Mesendoderm (in vitro differentiated cells): ENCODE data around the gene NTRK3.

ENCODE experiments used
- DNase-seq: peaks from one replicate; pipeline ENCODE4 v3.0.0; 2013
- H2AK5ac ChIP-seq: 2 replicates; pipeline ENCODE4 v1.6.1; 2013; ENCODE audit warnings: low read length, inconsistent platforms
- H2BK120ac ChIP-seq: 2 replicates; pipeline ENCODE4 v1.6.1; 2013; ENCODE audit warnings: low read depth, mild to moderate bottlenecking, low read length, moderate library complexity, mixed read lengths
- H2BK15ac ChIP-seq: replicated peaks from 2 replicates; pipeline ENCODE4 v1.6.1; 2013; ENCODE audit warnings: low read depth, mild to moderate bottlenecking, moderate library complexity
- H2BK5ac ChIP-seq: 2 replicates; pipeline ENCODE4 v1.6.1; 2013; ENCODE audit warnings: low read length, inconsistent platforms
- H3K18ac ChIP-seq: 2 replicates; pipeline ENCODE4 v1.6.1; 2013; ENCODE audit warnings: mild to moderate bottlenecking, low read length, mixed read lengths
- H3K23ac ChIP-seq: one replicate; pipeline ENCODE4 v1.6.1; 2013; ENCODE audit warnings: low read length
- H3K27ac ChIP-seq: 2 replicates; pipeline ENCODE4 v1.5.1; 2013; ENCODE audit warnings: low read depth, mild to moderate bottlenecking, inconsistent platforms, low read length, moderate library complexity
- H3K27me3 ChIP-seq: 2 replicates; pipeline ENCODE4 v1.6.1; 2013; ENCODE audit warnings: low read length, control low read depth, mild to moderate bottlenecking, inconsistent platforms; ENCODE audit not compliant: insufficient read depth, poor library complexity
- H3K36me3 ChIP-seq: 2 replicates; pipeline ENCODE4 v1.6.1; 2013; ENCODE audit warnings: low read length, inconsistent platforms; ENCODE audit not compliant: control insufficient read depth, insufficient read depth
- H3K4ac ChIP-seq: one replicate; pipeline ENCODE4 v1.6.1; 2013; ENCODE audit warnings: low read depth, mild to moderate bottlenecking, low read length, moderate library complexity
- H3K4me1 ChIP-seq: 2 replicates; pipeline ENCODE4 v1.6.1; 2013; ENCODE audit warnings: low read depth, low read length, inconsistent platforms; ENCODE audit not compliant: control insufficient read depth
- H3K4me2 ChIP-seq: 2 replicates; pipeline ENCODE4 v1.6.1; 2013; ENCODE audit warnings: low read length
- H3K4me3 ChIP-seq: 2 replicates; pipeline ENCODE4 v1.5.1; 2013; ENCODE audit warnings: mild to moderate bottlenecking, low read length
- H3K56ac ChIP-seq: one replicate; pipeline ENCODE4 v1.6.1; 2013; ENCODE audit warnings: low read length
- H3K79me1 ChIP-seq: 2 replicates; pipeline ENCODE4 v1.6.1; 2013; ENCODE audit warnings: low read length, inconsistent platforms
- H3K79me2 ChIP-seq: 2 replicates; pipeline ENCODE4 v1.6.1; 2013; ENCODE audit warnings: mild to moderate bottlenecking, low read length; ENCODE audit not compliant: control insufficient read depth, insufficient read depth
- H3K9ac ChIP-seq: 2 replicates; pipeline ENCODE4 v1.6.1; 2013; ENCODE audit warnings: low read length, inconsistent platforms
- H4K5ac ChIP-seq: one replicate; pipeline ENCODE4 v1.6.1; 2013; ENCODE audit warnings: low read length
- H4K8ac ChIP-seq: one replicate; pipeline ENCODE4 v1.6.1; 2013; ENCODE audit warnings: low read depth, mild to moderate bottlenecking, control low read depth, low read length, moderate library complexity
- WGBS: extraction: QIAGEN DNeasy Blood & Tissue Kit; methylation state at CpG from one replicate; pipeline ENCODE4 v1.1.7; 2013; ENCODE audit warnings: low lambda C conversion rate, missing lambda C conversion rate; ENCODE audit not compliant: insufficient coverage; ENCODE audit errors: extremely low coverage; 5-methylcytosine and 5-hydroxymethylcytosine counted together

NTRK3 gene

DNA sequence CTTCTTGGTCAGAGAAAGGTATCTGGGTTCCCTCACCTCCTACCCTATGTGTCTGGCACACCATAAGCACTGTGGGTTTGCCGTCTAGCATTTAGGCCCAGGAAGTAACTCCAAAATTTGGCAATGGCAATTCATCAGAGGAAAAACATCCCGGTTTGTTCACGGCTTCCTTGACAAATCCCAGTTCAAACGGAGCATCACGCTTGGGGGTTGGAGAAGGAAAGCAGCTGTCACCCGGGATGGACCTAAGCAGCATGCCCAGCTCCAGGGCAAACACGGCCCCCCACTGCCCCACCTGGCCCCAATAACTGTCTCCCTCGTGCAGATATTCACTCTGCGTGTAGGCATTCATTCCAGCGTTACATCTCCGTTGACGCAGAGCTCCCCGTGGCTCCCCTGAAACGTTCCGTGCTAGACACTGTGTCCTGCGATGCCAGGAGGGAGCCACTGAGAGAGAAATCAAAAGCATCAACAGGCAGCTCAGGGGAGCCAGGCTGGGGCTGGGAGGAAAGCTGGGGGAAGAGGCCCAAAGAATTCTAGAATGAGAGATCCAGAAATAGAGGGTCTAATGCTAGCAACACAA, 41.4 kb downstream of the NTRK3 start:
- Histone ChIP-seq H2BK5ac (no peak overlapping the region), H3K36me3 (no peaks in the 10 kb centered on the region), H3K56ac (no peak overlapping the region), H4K8ac (no peak overlapping the region), H3K27me3 (no peaks in the 10 kb centered on the region), H3K4me3 (no peak overlapping the region), H3K27ac (no peak overlapping the region), H2AK5ac (no peak overlapping the region), H3K4me2 (no peak overlapping the region), H2BK15ac (no peak overlapping the region), H2BK120ac (no peak overlapping the region), H3K4me1 (no peaks in the 10 kb centered on the region), H3K23ac (no peak overlapping the region), H3K9ac (no peak overlapping the region), H3K79me2 (no peaks in the 10 kb centered on the region), H3K18ac (no peak overlapping the region), H3K79me1 (no peaks in the 10 kb centered on the region), H4K5ac (no peak overlapping the region), H3K4ac (no peak overlapping the region)
- DNase-seq, result no peak
- no CpG with 5 or more reads among the region's 16 CpGs for WGBS

DNA sequence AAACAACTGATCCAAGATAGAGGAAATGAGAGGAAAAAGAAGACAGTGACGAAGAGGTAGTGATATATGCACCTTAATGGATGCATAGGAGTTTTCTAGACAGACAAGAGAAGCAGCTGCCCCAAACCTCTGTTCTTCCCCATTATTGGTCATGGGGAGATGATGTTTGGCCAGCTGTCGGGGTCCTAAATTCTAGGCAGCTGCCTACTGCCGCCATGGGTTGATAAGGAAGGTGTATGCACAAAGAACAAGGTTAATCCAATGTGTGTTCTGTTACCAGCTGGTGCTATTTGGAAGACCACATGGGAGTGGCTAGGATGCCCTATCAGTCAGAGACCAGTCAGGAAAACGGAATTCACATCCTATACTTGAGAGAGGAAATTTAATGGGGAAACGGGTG, 47.4 kb downstream of the NTRK3 start:
- Histone ChIP-seq H2BK5ac (no peak overlapping the region), H3K79me2 (no peaks in the 10 kb centered on the region), H3K4ac (no peak overlapping the region), H3K9ac (no peak overlapping the region), H3K27ac (no peak overlapping the region), H3K18ac (no peak overlapping the region), H2BK120ac (no peak overlapping the region), H3K4me2 (no peak overlapping the region), H4K5ac (no peak overlapping the region), H3K27me3 (no peaks in the 10 kb centered on the region), H3K36me3 (no peaks in the 10 kb centered on the region), H3K4me1 (peaks cover 2% of the 10 kb centered on the region), H2AK5ac (no peak overlapping the region), H2BK15ac (no peak overlapping the region), H3K4me3 (no peak overlapping the region), H4K8ac (no peak overlapping the region), H3K79me1 (no peaks in the 10 kb centered on the region), H3K23ac (no peak overlapping the region), H3K56ac (no peak overlapping the region)
- DNase-seq, result no peak
- WGBS, result no CpG with 5 or more reads among the region's 5 CpGs

DNA sequence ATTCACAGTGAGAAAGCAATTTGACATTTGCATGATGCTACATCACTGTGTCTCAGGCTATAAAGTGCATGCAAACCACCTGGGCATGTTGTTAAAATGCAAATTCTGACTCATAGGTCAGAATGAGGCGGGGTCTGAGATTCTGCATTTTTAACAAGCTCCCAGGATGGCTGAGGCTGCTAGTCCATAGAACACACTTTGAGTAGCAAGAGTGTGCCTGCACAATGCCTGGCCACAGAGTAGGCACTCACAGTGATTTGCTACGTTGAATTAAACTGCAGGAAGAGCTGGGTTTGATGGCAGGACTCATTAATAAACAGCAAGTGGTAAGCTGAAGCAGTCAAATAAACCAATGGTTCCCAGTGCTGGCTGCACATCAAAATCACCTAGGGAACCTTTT, 48.1 kb downstream of the NTRK3 start:
- H4K5ac ChIP-seq, result no peak overlapping the region
- no peak overlapping the region for H3K23ac ChIP-seq
- H3K4me1 ChIP-seq, result peaks cover 2% of the 10 kb centered on the region
- no peak overlapping the region for H2BK15ac ChIP-seq
- H3K79me2 ChIP-seq, result no peaks in the 10 kb centered on the region
- no peak overlapping the region for H4K8ac ChIP-seq
- no peak overlapping the region for H3K4ac ChIP-seq
- H2BK5ac ChIP-seq, result no peak overlapping the region
- peak; percentile 50 for DNase-seq
- H3K36me3 ChIP-seq, result no peaks in the 10 kb centered on the region
- no peak overlapping the region for H3K9ac ChIP-seq
- no CpG with 5 or more reads among the region's 2 CpGs for WGBS
- no peaks in the 10 kb centered on the region for H3K27me3 ChIP-seq
- H3K18ac ChIP-seq, result no peak overlapping the region
- no peak overlapping the region for H2BK120ac ChIP-seq
- H3K4me3 ChIP-seq, result no peak overlapping the region
- H3K4me2 ChIP-seq, result no peak overlapping the region
- H3K56ac ChIP-seq, result no peak overlapping the region
- no peak overlapping the region for H2AK5ac ChIP-seq
- no peaks in the 10 kb centered on the region for H3K79me1 ChIP-seq
- H3K27ac ChIP-seq, result no peak overlapping the region

DNA sequence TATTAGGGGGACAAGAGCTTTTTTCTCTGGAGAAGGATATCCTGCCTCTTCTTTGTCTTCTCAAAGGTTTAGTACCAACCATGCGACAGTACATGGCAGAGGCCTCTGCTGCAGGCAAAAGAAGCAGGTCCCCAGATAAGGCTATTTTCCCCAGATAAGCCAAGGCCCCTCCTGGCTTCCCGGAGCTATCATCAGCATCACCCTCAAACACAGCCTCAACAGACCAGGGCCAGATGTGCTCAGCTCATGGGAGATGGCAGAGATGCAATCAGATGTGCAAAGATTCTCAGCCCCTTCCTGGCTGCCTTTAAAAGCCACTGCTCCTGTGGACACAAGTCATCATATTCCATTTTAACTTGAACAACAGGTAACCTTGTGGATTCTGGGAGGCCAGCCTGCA, 49.0 kb downstream of the NTRK3 start:
- no peak for DNase-seq
- Histone ChIP-seq H3K56ac (no peak overlapping the region), H2BK15ac (no peak overlapping the region), H3K36me3 (no peaks in the 10 kb centered on the region), H2BK120ac (no peak overlapping the region), H3K18ac (no peak overlapping the region), H3K4me2 (no peak overlapping the region), H3K23ac (no peak overlapping the region), H3K27ac (no peak overlapping the region), H3K79me1 (no peaks in the 10 kb centered on the region), H2BK5ac (no peak overlapping the region), H3K79me2 (no peaks in the 10 kb centered on the region), H2AK5ac (no peak overlapping the region), H3K27me3 (no peaks in the 10 kb centered on the region), H3K4me1 (peaks cover 2% of the 10 kb centered on the region), H3K4me3 (no peak overlapping the region), H4K8ac (no peak overlapping the region), H4K5ac (no peak overlapping the region), H3K4ac (no peak overlapping the region), H3K9ac (no peak overlapping the region)
- WGBS, result no CpG with 5 or more reads among the region's 2 CpGs

DNA sequence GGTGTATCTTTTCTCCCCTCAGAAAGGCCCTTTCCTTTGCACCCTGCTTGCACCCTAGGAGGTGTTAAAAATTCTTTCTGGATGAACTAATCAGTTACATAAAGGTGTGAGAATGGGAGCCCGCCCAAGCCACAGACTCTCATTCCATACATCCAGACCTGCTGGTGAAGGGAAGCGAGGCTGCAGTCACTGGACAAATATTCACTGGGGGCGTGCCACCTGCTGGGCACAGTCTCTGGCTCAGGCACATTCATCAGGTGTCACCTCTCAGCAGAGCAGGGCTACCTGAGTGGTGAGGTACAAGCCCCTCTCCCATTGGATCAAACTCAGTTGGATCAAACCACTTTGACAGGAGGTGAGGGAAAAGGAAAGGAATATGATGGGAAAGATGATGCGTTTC, 52.0 kb downstream of the NTRK3 start:
- Histone ChIP-seq H2BK5ac (no peak overlapping the region), H4K8ac (no peak overlapping the region), H3K27me3 (no peaks in the 10 kb centered on the region), H3K79me2 (no peaks in the 10 kb centered on the region), H3K23ac (no peak overlapping the region), H3K4me1 (peaks cover 2% of the 10 kb centered on the region), H3K27ac (no peak overlapping the region), H3K36me3 (no peaks in the 10 kb centered on the region), H3K4me2 (no peak overlapping the region), H3K4me3 (no peak overlapping the region), H3K79me1 (no peaks in the 10 kb centered on the region), H2AK5ac (no peak overlapping the region), H3K18ac (no peak overlapping the region), H3K56ac (no peak overlapping the region), H2BK120ac (no peak overlapping the region), H4K5ac (no peak overlapping the region), H3K9ac (no peak overlapping the region), H2BK15ac (no peak overlapping the region), H3K4ac (no peak overlapping the region)
- peak; percentile 80 for DNase-seq
- WGBS, result no CpG with 5 or more reads among the region's 4 CpGs

DNA sequence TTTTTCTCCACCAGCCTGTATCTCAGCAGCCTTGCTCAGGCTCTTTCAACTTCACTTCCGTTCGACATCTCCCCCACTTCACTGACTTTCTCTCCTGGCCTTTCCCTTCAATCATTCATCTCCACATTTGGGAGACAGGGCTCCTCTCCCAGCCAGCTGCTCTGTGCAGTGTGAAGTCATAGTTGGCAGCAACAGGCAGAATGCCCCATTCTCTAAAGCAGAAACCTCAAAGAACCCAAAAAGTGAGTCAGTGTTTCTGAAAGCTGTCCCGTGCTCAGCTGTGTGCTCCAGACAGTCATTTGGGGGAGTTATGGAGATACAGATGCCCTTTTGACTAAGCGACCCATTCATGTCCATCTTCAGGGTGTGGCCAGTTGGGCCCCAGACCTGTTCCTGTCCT, 54.3 kb downstream of the NTRK3 start:
- Histone ChIP-seq H4K5ac (no peak overlapping the region), H2AK5ac (no peak overlapping the region), H3K4me2 (no peak overlapping the region), H2BK5ac (no peak overlapping the region), H3K18ac (no peak overlapping the region), H3K23ac (no peak overlapping the region), H2BK120ac (no peak overlapping the region), H3K27me3 (no peaks in the 10 kb centered on the region), H4K8ac (no peak overlapping the region), H3K56ac (no peak overlapping the region), H2BK15ac (no peak overlapping the region), H3K79me1 (no peaks in the 10 kb centered on the region), H3K36me3 (no peaks in the 10 kb centered on the region), H3K4me1 (no peaks in the 10 kb centered on the region), H3K79me2 (no peaks in the 10 kb centered on the region), H3K4me3 (no peak overlapping the region), H3K27ac (no peak overlapping the region), H3K4ac (no peak overlapping the region), H3K9ac (no peak overlapping the region)
- WGBS, result no CpG with 5 or more reads among the region's 4 CpGs
- no peak for DNase-seq
